HG03135 (cell line): Measurements from ENCODE around the gene CAMTA1.
"Not testable (repeated sequence)": the region's sequence is repeated elsewhere in the genome, so short reads cannot be mapped to it uniquely, and the experiment has no call there.

Source experiments
- ATAC-seq: cut with Tn5 transposase; IDR thresholded peaks from one replicate; pipeline ENCODE4 v1.9.1; 2021; ENCODE audit warnings: mild to moderate bottlenecking, moderate library complexity; ENCODE audit not compliant: unreplicated experiment

CAMTA1 gene

DNA sequence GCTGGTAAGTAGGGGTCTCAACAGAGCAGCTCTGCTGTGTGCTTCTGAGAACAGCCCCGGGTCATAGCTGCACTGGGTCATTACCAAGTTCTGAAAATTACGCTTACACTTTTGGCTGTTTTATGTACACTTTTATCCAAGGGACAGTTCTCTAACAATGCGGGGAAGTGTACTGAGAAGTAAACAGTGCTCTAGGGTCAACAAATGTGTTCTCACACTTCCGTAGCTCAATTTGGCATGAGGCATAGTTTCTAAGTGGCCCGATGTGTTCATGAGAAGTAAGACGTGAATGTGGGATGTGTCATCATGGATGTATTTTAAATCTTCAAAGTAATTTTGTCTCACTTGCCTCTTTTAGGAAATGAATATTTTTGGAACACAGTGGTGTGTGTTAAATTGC is 975.0 kb downstream of the CAMTA1 start:
- ATAC-seq, result no peak

DNA sequence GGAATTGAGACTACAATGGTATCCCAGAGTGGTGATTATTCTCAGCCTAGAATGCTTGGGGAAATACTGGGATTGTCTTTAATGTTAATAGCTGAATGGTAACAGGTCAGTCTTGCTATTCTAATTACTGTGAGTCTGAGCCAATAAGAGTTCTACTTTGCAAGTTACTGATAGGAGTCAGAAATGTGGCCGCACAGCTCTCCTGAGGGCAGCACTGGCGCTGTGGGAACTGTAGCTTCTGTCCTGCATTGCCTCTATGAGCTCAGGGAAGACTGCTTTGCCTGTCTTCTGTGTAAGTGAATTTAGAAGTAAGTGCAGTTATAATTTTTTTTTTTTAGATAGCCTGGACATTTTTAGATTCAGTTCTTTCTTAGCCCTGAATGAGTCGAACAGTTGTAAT is 975.8 kb downstream of the CAMTA1 start:
- ATAC-seq, result no peak

DNA sequence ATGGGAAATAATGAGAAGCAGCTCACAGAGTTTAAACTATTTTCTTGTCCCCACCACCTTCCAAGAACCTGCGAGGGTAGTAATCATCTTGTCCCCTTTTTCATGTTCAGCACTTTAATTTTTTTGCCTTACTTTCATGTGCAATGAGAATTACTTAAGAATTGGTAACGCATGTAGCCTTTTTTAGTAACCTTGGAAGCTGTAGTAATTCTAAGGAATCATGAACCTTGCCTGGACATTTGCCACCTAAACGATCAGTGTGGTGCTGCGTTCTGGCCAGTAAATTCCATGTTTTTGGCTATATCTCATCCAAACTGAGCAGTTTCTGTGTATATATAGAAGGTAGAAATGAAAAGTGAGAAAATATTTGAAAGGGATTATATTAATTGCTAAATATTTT is 981.9 kb downstream of the CAMTA1 start:
- no peak for ATAC-seq

DNA sequence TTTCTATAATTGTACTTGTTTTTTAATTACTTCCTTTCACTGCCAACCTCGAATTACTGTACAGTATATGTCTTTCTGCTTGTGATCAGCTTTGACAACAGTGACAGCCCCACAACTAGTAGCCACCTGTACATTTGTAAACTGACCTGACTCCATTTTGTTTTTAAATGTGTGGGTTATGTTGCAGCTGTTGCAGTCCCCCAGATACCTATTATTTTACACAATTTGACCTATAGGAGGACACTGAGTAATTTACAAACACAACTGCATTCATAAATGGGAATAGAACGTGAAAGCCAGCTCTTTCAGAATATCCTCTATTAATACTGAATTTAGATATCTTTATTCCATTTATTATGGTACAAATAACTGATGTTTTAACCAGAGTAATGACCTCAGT is 983.3 kb downstream of the CAMTA1 start:
- ATAC-seq, result no peak

DNA sequence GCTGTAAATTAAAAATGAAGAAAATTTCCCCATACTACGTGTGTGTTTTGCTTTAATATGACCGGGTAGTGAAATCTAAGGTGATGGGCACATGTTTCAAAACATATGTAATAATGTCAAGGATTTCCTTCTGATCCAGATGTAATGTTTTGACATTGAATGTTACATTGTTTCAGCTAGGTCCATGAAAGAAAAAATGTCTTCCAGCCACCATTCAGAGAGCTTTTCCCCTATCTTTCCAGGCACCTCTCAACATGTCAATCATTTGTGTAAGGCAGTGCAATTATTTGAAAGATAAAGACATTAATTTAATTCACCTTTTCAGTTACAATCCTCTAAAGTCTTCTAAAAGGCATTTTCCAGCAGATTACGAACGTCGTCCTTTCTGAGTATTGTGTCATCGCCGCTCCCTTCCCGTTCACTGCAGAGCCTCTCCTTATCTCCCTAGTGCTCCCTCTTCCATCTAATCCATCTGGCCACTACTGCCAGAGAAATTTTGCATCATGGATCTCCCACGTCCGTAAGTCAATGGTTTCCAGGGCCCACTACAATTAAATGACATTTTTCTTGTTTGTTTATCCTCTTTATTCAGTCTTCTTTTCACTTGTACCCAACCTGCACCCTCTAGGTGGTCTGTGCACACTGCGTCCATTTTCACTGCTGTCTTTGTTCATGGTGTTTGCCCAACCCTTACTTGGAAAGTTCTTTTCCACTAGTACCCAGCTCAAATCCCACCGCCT is 984.6 kb downstream of the CAMTA1 start:
- no peak for ATAC-seq

DNA sequence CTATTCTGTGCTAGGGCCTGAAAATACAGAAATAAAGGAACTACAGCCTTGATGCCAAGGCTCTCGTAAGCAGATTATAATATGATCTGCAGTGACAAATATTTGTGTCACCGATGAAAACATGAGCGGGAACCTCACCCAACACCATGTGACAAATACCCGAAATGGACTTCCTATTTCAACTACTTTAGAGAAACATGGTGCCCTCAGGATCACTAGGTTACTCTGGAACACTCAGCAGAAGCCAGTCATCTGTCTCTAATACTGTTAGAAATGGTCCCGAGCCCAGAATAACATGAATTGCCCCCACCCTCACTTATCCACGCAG is 985.4 kb downstream of the CAMTA1 start:
- ATAC-seq, result no peak

DNA sequence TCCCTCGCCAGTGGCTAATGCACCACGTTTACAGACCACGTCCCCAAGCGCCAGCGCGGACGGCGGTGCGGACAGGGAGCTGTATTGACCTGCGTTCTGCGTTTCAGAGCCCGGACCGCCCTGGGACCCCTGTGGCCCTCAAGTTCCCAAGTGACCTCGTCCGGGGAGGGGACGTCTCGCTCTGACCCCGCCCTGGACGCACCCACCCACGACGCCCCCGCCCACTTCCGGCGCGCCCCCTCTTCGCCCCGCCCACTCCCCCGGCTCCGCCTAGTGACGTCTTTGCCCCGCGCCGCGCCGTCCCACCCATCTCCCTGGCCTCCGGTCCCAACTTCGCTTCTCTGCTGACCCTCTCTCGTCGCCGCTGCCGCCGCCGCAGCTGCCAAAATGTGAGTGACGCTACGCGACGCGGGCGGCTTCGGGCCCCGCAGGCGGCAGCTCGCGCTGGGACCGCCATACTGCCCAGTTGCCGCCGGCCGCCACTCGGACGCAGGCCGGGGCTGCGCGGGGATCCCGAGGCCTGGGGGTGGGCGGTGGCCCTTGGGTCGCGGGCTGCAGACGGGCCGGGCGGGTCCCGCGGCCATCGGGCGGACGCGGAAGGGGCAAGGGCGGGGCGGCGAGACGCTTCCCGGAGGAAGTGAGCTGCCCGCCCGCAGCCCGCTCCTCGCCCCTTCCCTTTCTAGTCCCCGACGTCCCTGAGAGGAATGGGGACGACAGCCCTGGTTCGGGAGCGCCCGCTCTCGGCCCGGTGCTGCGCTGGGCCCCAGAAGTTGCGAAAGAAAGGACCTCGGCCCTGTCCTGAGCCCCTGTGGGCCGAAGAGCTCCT is 986.0 kb downstream of the CAMTA1 start, which contains the start of gene VAMP3:
TSS of gene VAMP3 (plus strand) at position 300 of the 826 bp plus-strand sequence. CDS start at position 388, 88 bp downstream.
- peak; percentile 86 for ATAC-seq

DNA sequence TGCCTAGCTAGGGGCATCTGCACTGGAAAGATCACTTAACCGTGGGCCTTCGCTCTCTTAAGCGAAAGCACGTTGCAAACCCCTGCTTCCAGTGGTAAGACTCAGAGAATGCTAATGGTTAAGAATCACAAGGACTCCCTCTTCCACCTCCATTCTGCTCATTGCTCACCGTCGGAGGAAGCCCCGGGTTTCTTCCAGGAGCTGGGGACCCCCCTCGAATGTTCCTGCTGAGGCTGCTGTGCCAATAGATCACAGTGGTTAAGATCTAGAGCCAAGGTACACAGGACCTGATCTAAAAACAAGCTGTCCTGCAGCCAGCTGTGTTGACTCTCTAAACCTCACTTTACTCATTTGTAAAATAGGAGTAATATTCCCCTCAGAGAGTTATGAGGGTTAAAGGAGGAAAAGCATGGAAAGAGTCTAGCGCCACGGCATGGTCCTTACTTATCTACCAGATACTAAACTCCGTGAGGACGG is 986.6 kb downstream of the CAMTA1 start:
- ATAC-seq, result no peak

DNA sequence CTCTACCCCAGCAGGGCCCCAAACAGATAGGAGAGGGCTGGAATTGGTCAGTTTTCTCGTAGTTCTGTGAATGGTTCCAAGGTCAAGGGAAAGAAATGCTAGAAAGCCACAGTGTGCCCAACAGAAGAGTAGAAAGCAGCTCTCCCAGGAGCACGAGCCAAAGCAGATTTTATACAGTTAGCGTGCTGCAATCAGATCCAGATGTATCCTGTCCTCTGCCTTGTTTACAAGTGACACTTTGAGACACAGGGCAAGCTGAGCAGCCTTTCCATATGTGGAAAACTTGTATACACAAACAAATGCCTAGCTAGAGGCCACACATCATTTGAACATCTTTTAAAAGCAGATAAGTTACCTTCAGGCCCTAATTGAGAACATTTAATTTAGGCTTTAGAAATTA is 992.3 kb downstream of the CAMTA1 start:
- no peak for ATAC-seq

DNA sequence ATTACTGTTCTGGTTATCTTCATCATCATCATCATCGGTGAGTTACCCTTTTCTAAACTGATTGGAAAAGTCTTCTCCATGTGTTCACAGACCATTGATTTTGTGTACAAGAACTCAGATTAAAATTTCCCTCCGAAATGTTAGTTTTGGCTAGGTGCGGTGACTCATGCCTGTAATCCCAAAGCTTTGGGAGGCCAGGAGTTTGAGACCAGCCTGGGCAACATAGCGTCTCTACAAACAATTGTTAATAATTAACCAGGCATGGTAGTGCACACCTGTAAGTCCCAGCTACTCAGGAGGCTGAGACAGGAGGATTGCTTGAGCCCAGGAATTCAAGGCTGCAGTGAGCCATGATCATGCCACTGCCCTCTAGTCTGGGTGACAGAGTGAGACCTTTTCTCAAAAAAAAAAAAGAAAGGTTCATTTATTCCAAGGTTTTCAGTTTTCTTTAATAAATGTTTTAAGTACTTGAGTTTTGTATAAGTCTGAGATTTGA is 992.9 kb downstream of the CAMTA1 start:
- ATAC-seq, result no peak

DNA sequence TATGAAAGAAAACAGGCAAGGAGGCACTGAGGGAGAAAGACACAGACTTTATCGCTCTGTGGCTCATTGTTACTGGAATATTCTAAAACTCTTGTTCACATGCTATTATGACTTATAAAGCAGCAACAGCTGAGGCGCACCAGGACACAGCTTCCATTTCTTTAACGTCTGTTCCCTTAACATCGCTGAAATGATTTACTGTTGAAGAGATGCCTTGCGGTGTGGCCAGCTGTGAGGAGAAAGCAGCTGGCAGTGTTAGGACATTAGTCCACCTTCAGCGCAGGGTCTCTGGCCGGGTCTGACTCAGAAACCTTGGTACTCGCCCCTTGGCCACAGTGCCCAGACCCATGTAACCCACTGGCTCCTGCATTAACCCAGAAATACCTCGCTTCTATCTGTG is 995.7 kb downstream of the CAMTA1 start:
- no peak for ATAC-seq

DNA sequence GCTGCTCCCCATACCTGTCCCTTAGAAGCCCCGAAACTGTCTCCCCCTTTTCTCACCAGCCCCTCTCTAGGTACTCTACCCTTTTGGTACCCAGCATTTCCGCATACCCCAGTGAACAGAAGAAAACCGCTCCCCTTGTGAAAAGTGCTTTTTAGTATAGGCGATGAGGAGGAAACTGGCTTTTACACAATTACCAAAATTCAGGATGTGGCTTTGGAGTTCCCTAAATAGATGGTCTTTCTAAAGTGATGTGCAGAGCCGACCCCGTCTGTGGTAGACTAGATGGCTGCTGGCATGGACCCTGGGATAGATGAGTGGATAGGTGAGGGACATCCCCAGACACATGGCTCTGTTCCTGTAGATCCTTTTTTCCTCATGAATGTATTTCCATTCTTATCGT is 996.2 kb downstream of the CAMTA1 start:
- ATAC-seq, result no peak

DNA sequence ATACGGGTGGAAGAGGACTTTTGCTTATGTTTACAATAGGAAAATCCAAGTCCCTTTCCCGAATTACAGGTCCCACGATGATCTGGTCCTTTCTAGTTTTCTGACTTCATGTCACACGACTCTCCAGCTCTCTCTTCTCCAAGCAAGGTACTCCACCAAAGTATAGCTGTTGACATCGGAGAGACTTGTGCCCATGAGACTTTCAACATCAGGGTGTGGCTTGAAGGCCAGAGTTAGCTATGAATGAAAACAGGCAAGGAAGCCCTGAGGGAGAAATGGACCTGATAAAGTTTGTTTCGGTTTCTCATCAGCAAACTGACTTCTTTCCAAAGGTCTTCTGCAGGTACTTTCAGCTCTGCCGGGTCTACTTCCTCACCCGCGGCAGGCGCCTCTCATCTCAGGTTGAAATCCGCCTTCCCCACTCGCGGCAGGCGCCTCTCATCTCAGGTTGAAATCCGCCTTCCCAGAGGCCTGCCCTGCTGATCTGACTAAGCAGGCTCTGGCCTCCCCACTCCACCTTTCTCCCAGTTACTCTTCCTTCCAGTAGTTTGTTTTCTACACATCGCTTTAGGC is 996.8 kb downstream of the CAMTA1 start:
- no peak for ATAC-seq

DNA sequence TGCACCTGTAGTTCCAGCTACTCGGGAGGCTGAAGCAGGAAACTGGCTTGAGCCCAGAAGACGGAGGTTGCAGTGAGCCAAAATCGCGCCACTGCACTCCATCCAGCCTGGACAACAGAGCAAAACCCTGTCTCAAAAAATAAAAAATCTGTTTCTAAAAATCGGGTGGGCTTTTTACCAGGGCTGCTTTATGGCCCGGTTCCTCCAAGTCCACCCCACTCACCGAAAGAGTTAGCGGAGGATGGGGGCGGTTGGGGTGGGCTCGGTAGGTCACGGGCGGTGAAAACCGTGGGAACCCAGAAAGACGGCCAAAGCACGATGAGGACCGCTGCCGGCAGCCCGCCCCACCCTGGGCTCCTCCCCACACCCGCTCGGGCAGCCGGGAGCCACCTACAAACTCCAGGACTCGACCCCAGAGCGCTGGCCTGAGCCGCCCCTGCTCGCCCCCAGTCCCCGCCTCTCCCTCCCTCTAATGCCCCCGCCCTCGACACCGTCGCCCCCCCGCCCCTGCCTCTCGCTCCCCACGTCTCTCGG is 998.0 kb downstream of the CAMTA1 start:
- ATAC-seq, result no peak

DNA sequence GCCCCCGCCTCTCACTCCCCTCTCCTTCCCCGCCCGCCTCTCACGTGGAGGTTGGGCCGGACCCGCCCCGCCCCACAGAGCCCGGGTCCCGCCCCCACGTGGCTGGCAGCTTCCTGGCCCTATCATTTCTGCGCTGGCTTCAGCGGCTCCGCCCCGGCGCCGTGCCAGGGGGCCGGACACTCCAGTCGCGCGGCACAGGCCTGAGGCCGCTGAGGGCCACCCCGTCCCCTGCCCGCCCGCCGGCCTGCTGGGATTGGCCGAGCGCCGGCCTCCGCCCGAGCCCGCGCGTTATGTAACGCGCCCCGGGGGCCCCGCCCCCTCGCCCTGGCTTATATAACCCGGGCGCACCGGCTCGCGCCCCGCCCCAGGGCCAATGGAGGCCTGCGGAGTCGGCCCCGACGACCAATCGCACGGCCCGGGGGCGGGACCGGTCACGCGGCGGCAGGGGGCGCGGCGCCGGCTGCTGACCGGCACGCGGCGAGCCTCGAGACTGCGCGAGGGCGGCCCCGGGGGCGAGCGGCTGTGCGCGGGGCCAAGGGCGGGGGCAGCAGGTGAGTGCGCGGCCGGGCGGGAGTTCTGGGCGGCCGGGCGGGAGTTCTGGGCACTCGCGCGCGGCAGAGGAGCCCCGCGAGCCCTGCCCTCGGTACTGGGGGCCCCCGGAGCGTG is 998.7 kb downstream of the CAMTA1 start, which contains the start of gene PER3:
TSS of gene PER3 (plus strand) at position 466 of the 666 bp plus-strand sequence. CDS start 587 bp downstream, outside the sequence.
- peak; percentile 88 for ATAC-seq

DNA sequence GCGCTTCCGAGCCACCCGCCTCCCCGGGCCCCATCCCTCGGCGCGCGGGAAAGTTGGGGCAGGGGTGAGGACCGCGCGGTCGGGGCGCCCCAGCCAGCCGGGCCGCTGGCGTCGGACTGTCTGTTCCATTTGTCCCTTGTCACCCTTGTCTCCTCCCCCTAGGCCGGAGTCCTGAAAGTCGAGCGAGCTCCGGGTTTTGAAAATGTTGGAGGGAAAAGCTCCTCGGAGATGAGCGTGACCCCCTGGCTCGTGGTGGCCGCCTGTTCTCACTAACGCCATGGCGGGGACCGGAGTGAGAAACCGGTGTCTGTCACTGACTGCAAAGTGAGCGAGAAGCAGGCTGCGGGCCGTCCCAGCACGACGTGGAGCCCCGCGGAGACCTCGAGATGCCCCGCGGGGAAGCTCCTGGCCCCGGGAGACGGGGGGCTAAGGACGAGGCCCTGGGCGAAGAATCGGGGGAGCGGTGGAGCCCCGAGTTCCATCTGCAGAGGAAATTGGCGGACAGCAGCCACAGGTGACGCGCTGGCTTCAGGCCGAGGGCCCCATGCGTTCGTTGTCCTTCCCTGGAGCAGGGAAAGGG is 999.3 kb downstream of the CAMTA1 start:
- no peak for ATAC-seq

DNA sequence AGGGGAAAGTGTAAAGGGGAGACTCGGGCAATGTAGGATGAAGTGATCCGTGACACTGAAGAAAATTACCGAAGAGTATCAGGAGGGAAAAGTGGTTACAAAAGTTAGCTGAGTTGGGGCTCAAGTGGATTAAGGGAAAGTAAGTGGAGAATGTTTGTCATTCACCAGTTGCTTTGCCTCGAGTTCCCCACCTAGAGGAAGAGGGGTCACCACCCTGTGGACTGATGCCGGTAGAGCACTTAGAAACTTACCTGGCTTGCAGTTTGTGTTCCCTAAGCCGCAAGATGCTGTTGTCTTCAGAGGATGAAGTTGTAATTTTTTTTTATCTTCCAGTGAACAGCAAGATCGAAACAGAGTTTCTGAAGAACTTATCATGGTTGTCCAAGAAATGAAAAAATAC is 999.9 kb downstream of the CAMTA1 start:
- no peak for ATAC-seq

DNA sequence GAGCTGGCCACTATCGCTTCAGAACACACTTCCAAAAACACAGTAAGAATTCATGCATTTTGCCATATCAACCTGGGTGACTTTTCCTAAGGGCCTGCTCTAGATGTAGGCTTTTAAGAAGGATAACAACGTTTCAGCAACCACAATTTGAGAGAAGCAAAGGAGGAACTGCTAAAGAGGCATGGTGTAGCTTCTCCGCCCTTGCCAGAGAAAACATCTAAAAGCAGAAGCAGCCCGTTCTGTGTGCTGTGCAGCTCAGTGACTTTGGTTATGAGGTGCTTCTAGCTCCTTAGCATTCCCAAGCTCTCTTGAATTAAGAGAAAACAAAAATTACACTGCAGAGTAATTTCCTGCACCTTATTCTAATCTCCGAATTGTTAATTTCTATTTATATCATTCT is 1001.5 kb downstream of the CAMTA1 start:
- no peak for ATAC-seq

DNA sequence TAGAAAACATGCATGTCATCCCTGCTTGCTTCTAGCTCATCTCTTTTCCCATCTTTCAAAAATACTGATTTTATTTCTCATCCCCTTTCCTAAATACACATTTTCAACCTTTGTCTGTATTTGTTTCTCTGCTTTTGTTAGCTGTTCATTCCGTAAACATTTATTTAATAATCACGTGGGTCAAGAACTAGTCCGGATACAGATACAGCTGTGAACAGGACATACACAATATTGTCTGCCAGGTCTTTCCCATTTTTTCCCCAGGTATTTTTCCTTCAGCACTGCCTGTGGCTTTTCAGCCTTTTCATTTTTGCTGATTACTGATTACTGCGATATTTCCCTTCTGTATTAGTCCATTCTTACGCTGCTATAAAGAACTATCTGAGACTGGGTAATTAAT is 1004.6 kb downstream of the CAMTA1 start:
- no peak for ATAC-seq

DNA sequence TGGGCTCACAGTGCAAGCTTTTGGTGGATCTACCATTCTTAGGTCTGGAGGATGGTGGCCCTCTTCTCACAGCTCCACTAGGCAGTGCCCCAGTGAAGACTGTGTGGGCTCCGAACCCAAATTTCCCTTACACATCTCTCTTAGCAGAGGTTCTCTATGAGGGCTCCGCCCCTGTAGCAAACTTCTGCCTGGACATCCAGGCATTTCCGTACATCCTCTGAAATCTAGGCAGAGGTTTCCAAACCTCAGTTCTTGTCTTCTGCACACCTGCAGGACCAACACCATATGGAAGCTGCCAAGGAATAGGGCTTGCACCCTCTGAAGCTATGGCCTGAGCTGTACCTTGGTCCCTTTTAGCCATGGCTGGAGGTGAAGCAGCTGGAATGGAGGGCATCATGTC is 1005.8 kb downstream of the CAMTA1 start:
- ATAC-seq, result not testable (repeated sequence)
